SK-N-SH (cell line): Measurements from ENCODE around the gene MADD.

Experiments
- EP300 ChIP-seq, 2 experiments: IDR thresholded peaks; 2 replicates each; pipeline versions ENCODE4 v1.4.0 to v1.6.1; 2012; ENCODE audit warnings: borderline replicate concordance in 1 of 2, low read depth in 1 of 2, low read length in 1 of 2
- EZH2phosphoT487 ChIP-seq: fragments of 200-600 bp; sonication (generic); IDR thresholded peaks from 2 replicates; pipeline ENCODE4 v1.6.1; 2017; ENCODE audit warnings: low read depth, mixed run types, mild to moderate bottlenecking, antibody characterized with exemption, moderate library complexity, borderline replicate concordance
- NFIC ChIP-seq: IDR thresholded peaks from 2 replicates; pipeline ENCODE4 v1.4.0; 2012; ENCODE audit warnings: borderline replicate concordance
- POLR2AphosphoS5 ChIP-seq: IDR thresholded peaks from 2 replicates; pipeline ENCODE4 v1.6.1; 2012; ENCODE audit warnings: low read depth, low read length
- RCOR1 ChIP-seq: fragments of 150-350 bp; IDR thresholded peaks from 2 replicates; pipeline ENCODE4 v1.6.1; 2017; ENCODE audit warnings: antibody characterized with exemption, low read length
- SMC3 ChIP-seq: IDR thresholded peaks from 2 replicates; pipeline ENCODE4 v1.6.1; 2012; ENCODE audit warnings: low read depth, low read length, improper control_type of control experiment
- TAF1 ChIP-seq: IDR thresholded peaks from 2 replicates; pipeline ENCODE4 v1.6.1; 2012; ENCODE audit warnings: low read depth, mild to moderate bottlenecking, low read length, moderate library complexity, borderline replicate concordance
- USF2 ChIP-seq: fragments of 150-350 bp; IDR thresholded peaks from 2 replicates; pipeline ENCODE4 v1.6.1; 2017; ENCODE audit warnings: antibody characterized with exemption, low read length, low read depth, borderline replicate concordance
- TF ChIP-seq, protein P1 (sequence below): fragments of 200-600 bp; sonication (generic); IDR thresholded peaks from 2 replicates; pipeline ENCODE4 v1.6.1; 2017; ENCODE audit warnings: antibody characterized with exemption, mild to moderate bottlenecking, moderate library complexity

GRCh38 chr11:47267876-47268275 lies 2.1 kb upstream of the MADD start:
- TF ChIP-seq, protein P1, sequence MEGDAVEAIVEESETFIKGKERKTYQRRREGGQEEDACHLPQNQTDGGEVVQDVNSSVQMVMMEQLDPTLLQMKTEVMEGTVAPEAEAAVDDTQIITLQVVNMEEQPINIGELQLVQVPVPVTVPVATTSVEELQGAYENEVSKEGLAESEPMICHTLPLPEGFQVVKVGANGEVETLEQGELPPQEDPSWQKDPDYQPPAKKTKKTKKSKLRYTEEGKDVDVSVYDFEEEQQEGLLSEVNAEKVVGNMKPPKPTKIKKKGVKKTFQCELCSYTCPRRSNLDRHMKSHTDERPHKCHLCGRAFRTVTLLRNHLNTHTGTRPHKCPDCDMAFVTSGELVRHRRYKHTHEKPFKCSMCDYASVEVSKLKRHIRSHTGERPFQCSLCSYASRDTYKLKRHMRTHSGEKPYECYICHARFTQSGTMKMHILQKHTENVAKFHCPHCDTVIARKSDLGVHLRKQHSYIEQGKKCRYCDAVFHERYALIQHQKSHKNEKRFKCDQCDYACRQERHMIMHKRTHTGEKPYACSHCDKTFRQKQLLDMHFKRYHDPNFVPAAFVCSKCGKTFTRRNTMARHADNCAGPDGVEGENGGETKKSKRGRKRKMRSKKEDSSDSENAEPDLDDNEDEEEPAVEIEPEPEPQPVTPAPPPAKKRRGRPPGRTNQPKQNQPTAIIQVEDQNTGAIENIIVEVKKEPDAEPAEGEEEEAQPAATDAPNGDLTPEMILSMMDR = no peak
- no peak for TF ChIP-seq NFIC
- TF ChIP-seq POLR2AphosphoS5 = no peak
- no peak for TF ChIP-seq EZH2phosphoT487
- no peak for TF ChIP-seq TAF1
- no peak for TF ChIP-seq SMC3
- TF ChIP-seq RCOR1 = no peak
- no peak for TF ChIP-seq USF2
- no peak for TF ChIP-seq EP300 (IDR thresholded peaks at IDR 0.05; ENCODE audit: borderline replicate concordance in 1 of 2, low read depth in 1 of 2, low read length in 1 of 2)
